CD8-positive, alpha-beta memory T cell (primary cell): Measurements from ENCODE around the gene PCNT. TPM values are rescaled to one million over a fixed set of nuclear protein-coding genes. Genes with fewer than 3 reads are reported as not detected.
"Not testable (repeated sequence)": the region's sequence is repeated elsewhere in the genome, so short reads cannot be mapped to it uniquely, and the experiment has no call there.

Source experiments
- CTCF ChIA-PET: fragments of 350-600 bp; sonication (Branson Sonifier 250); formaldehyde crosslinking; loops from one replicate; lab custom pipeline; 2021; ENCODE audit warnings: antibody characterized with exemption; lab: Charles Lee
- POLR2A ChIA-PET: fragments of 350-600 bp; sonication (Branson Sonifier 250); formaldehyde crosslinking; loops from one replicate; lab custom pipeline; 2021; ENCODE audit warnings: antibody characterized with exemption; lab: Charles Lee
- DNase-seq, 5 donors: peaks; one replicate each; pipeline versions ENCODE4 v3.0.0 to v3.0.0-alpha.2; 2020 to 2022; ENCODE audit warnings: mixed read lengths in 1 of 5
- H3K27ac ChIP-seq: one replicate; pipeline ENCODE4 v1.7.0; 2013; ENCODE audit warnings: low read depth, mild to moderate bottlenecking, low read length, moderate library complexity
- H3K27me3 ChIP-seq: 2 replicates; pipeline ENCODE4 v1.7.0; 2013; ENCODE audit warnings: low read length, mild to moderate bottlenecking; ENCODE audit not compliant: insufficient read depth, poor library complexity, severe bottlenecking
- H3K36me3 ChIP-seq: 2 replicates; pipeline ENCODE4 v1.7.0; 2013; ENCODE audit warnings: mild to moderate bottlenecking, low read length, moderate library complexity; ENCODE audit not compliant: insufficient read depth
- H3K4me1 ChIP-seq: 2 replicates; pipeline ENCODE4 v1.7.0; 2013; ENCODE audit warnings: mild to moderate bottlenecking, low read length, moderate library complexity; ENCODE audit not compliant: insufficient read depth
- H3K4me3 ChIP-seq: 2 replicates; pipeline ENCODE4 v1.7.0; 2013; ENCODE audit warnings: mild to moderate bottlenecking, low read length
- H3K9me3 ChIP-seq: 2 replicates; pipeline ENCODE4 v1.7.0; 2013; ENCODE audit warnings: mild to moderate bottlenecking, low read length
- H3K27ac Mint-ChIP-seq, 8 donors: one replicate each; pipeline ENCODE4 v1.8.0; 2020 to 2021; ENCODE audit warnings: mixed read lengths in 8 of 8, mild to moderate bottlenecking in 6 of 8, inconsistent platforms in 3 of 8, moderate library complexity in 3 of 8
- H3K27me3 Mint-ChIP-seq, 2 donors: one replicate each; pipeline ENCODE4 v1.8.0; 2020 to 2021; ENCODE audit warnings: mixed read lengths in 2 of 2, mild to moderate bottlenecking in 1 of 2, moderate library complexity in 1 of 2
- H3K36me3 Mint-ChIP-seq, 3 donors: one replicate each; pipeline ENCODE4 v1.8.0; 2020 to 2021; ENCODE audit warnings: mixed read lengths in 3 of 3, inconsistent platforms in 1 of 3, mild to moderate bottlenecking in 1 of 3
- H3K4me1 Mint-ChIP-seq, 3 donors: one replicate each; pipeline ENCODE4 v1.8.0; 2020 to 2021; ENCODE audit warnings: mixed read lengths in 3 of 3, inconsistent platforms in 1 of 3, mild to moderate bottlenecking in 1 of 3
- H3K4me3 Mint-ChIP-seq, 7 donors: one replicate each; pipeline ENCODE4 v1.8.0; 2020 to 2021; ENCODE audit warnings: mixed read lengths in 7 of 7, mild to moderate bottlenecking in 6 of 7, moderate library complexity in 4 of 7, inconsistent platforms in 2 of 7
- H3K9me3 Mint-ChIP-seq, 5 donors: one replicate each; pipeline ENCODE4 v1.8.0; 2020 to 2022; ENCODE audit warnings: mixed read lengths in 5 of 5, mild to moderate bottlenecking in 3 of 5, moderate library complexity in 2 of 5, inconsistent platforms in 1 of 5
- polyA plus RNA-seq: library from polyadenylated mRNA; unstranded; fragments of 300-500 nt; fragmentation: Illumina TruSeq; gene quantifications from one replicate; pipeline ENCODE4 v1.2.3, GENCODE V29; 2021
- total RNA-seq, 2 experiments: library from RNA; stranded (reverse); gene quantifications; one replicate each; pipeline ENCODE4 v1.2.3, GENCODE V29; 2021

Gene PCNT
- total and polyA plus RNA-seq, 3 experiments from 2014 or later: 27.1 to 60.1 (median 54.8) TPM

GRCh38 chr21:46429754-46430681 lies 106.1 kb downstream of the PCNT start:
- H3K36me3 ChIP-seq: peaks cover 8% of the 10 kb centered on the region
- H3K4me1 Mint-ChIP-seq: peaks cover 17 to 38% (median 23%) of the 10 kb centered on the region in 3 donors
- no peak for DNase-seq
- H3K27me3 Mint-ChIP-seq: peaks cover 0 to 4% of the 10 kb centered on the region in 2 donors
- POLR2A ChIA-PET: no interaction called here
- CTCF ChIA-PET: no interaction called here
- H3K4me3 ChIP-seq: no peak overlapping the region
- H3K9me3 ChIP-seq: no peaks in the 10 kb centered on the region
- peaks cover 15% of the 10 kb centered on the region for H3K4me1 ChIP-seq
- peaks cover 0 to 2% (median 0%) of the 10 kb centered on the region in 5 donors for H3K9me3 Mint-ChIP-seq
- peak overlapping the region in 6 of 7 donors; percentile 1 to 39 (median 16) for H3K4me3 Mint-ChIP-seq
- peaks cover 0 to 65% (median 11%) of the 10 kb centered on the region in 3 donors for H3K36me3 Mint-ChIP-seq
- no peaks in the 10 kb centered on the region for H3K27me3 ChIP-seq
- H3K27ac ChIP-seq: no peak overlapping the region
- H3K27ac Mint-ChIP-seq: peak overlapping the region in 6 of 8 donors; percentile 40 to 95 (median 65)

GRCh38 chr21:46431448-46431847 lies 107.5 kb downstream of the PCNT start:
- Mint-ChIP-seq H3K27ac (peak overlapping the region in 6 of 8 donors; percentile 43 to 88 (median 76)), H3K9me3 (no peaks in the 10 kb centered on the region), H3K36me3 (peaks cover 0 to 73% (median 13%) of the 10 kb centered on the region in 3 donors), H3K27me3 (peaks cover 0 to 3% of the 10 kb centered on the region in 2 donors), H3K4me3 (peak overlapping the region in 5 of 7 donors; percentile 5 to 82 (median 54)), H3K4me1 (peaks cover 11 to 25% (median 14%) of the 10 kb centered on the region in 3 donors)
- DNase-seq: no peak
- H3K4me3 ChIP-seq: no peak overlapping the region
- H3K36me3 ChIP-seq: peaks cover 8% of the 10 kb centered on the region
- H3K4me1 ChIP-seq: peaks cover under 1% of the 10 kb centered on the region
- H3K27ac ChIP-seq: no peak overlapping the region
- POLR2A ChIA-PET: interaction anchor here (0.7 to 1.4 kb wide), 2 partner anchors 8 to 108 kb away, joined by 3 to 4 read pairs; partner anchors contain the start of gene C21orf58
- no peaks in the 10 kb centered on the region for H3K9me3 ChIP-seq
- no peaks in the 10 kb centered on the region for H3K27me3 ChIP-seq
- CTCF ChIA-PET: interaction anchor here (0.6 to 1.7 kb wide), 3 partner anchors 121 to 289 kb away, joined by 3 to 4 read pairs (median 4); no protein-coding TSS in a partner anchor

- Mint-ChIP-seq H3K27me3 (peaks cover 0 to 3% of the 10 kb centered on the region in 2 donors), H3K36me3 (peaks cover 0 to 78% (median 13%) of the 10 kb centered on the region in 3 donors), H3K4me3 (peak overlapping the region in 6 of 7 donors; percentile 1 to 82 (median 54)), H3K27ac (peak overlapping the region; percentile 39 to 91 (median 76)), H3K4me1 (peaks cover 11 to 25% (median 18%) of the 10 kb centered on the region in 3 donors), H3K9me3 (no peaks in the 10 kb centered on the region)
- POLR2A ChIA-PET: interaction anchor here (0.7 to 1.4 kb wide), 2 partner anchors 8 to 109 kb away, joined by 3 to 4 read pairs; partner anchors contain the start of gene C21orf58
- Histone ChIP-seq H3K4me3 (no peak overlapping the region), H3K36me3 (peaks cover 8% of the 10 kb centered on the region), H3K27me3 (no peaks in the 10 kb centered on the region), H3K27ac (no peak overlapping the region), H3K4me1 (no peaks in the 10 kb centered on the region), H3K9me3 (no peaks in the 10 kb centered on the region)
- DNase-seq: peak in 4 of 5 donors; percentile 10 to 62 (median 48)
- CTCF ChIA-PET: interaction anchor here (0.6 to 1.7 kb wide), 5 partner anchors 106 to 289 kb away, joined by 3 to 4 read pairs (median 3); a partner anchor contains a TSS
Observed at GRCh38 chr21:46431884-46432488, 108.0 kb downstream of the PCNT start.

- peaks cover 0 to 82% (median 14%) of the 10 kb centered on the region in 3 donors for H3K36me3 Mint-ChIP-seq
- H3K9me3 ChIP-seq, H3K27me3 ChIP-seq, H3K9me3 Mint-ChIP-seq, POLR2A ChIA-PET, H3K4me3 Mint-ChIP-seq, H3K27me3 Mint-ChIP-seq, H3K4me1 ChIP-seq, H3K36me3 ChIP-seq, DNase-seq, H3K4me3 ChIP-seq, H3K27ac ChIP-seq: not testable (repeated sequence)
- H3K4me1 Mint-ChIP-seq: peaks cover 18 to 28% (median 20%) of the 10 kb centered on the region in 3 donors
- peak overlapping the region in 4 of 8 donors; percentile 46 to 85 (median 60) for H3K27ac Mint-ChIP-seq
- CTCF ChIA-PET: interaction anchor here (2.0 kb wide), 1 partner anchor 8 kb away, joined by 10 read pairs; no protein-coding TSS in a partner anchor
Observed at GRCh38 chr21:46433116-46433515, 109.2 kb downstream of the PCNT start.

GRCh38 chr21:46434322-46434958 lies 110.5 kb downstream of the PCNT start:
- Mint-ChIP-seq H3K4me3 (peak overlapping the region in 2 of 7 donors; percentile 8 to 54), H3K27me3 (peaks cover 0 to 3% of the 10 kb centered on the region in 2 donors), H3K36me3 (peaks cover 0 to 79% (median 14%) of the 10 kb centered on the region in 3 donors), H3K9me3 (no peaks in the 10 kb centered on the region), H3K27ac (peak overlapping the region in 5 of 8 donors; percentile 21 to 83 (median 43)), H3K4me1 (peaks cover 18 to 28% (median 20%) of the 10 kb centered on the region in 3 donors)
- CTCF ChIA-PET: interaction anchor here (2.0 kb wide), 1 partner anchor 10 kb away, joined by 10 read pairs; no protein-coding TSS in a partner anchor
- POLR2A ChIA-PET: no interaction called here
- Histone ChIP-seq H3K27me3 (no peaks in the 10 kb centered on the region), H3K36me3 (peaks cover 8% of the 10 kb centered on the region), H3K4me1 (no peaks in the 10 kb centered on the region), H3K9me3 (no peaks in the 10 kb centered on the region), H3K4me3 (no peak overlapping the region), H3K27ac (no peak overlapping the region)
- DNase-seq: no peak

- POLR2A ChIA-PET: no interaction called here
- H3K4me1 Mint-ChIP-seq: peaks cover 17 to 23% (median 20%) of the 10 kb centered on the region in 3 donors
Observed at GRCh38 chr21:46435786-46436227, 111.9 kb downstream of the PCNT start.

GRCh38 chr21:46436621-46437020 lies 112.7 kb downstream of the PCNT start:
- Mint-ChIP-seq H3K36me3 (peaks cover 0 to 79% (median 20%) of the 10 kb centered on the region in 3 donors), H3K27me3 (peaks cover 0 to 3% of the 10 kb centered on the region in 2 donors), H3K4me1 (peaks cover 16 to 23% (median 19%) of the 10 kb centered on the region in 3 donors), H3K9me3 (no peaks in the 10 kb centered on the region), H3K4me3 (peak overlapping the region in 1 of 7 donors; percentile 15), H3K27ac (peak overlapping the region in 7 of 8 donors; percentile 29 to 72 (median 50))
- Histone ChIP-seq H3K27me3 (no peaks in the 10 kb centered on the region), H3K4me1 (no peaks in the 10 kb centered on the region), H3K27ac (no peak overlapping the region), H3K4me3 (no peak overlapping the region), H3K36me3 (peaks cover 23% of the 10 kb centered on the region), H3K9me3 (no peaks in the 10 kb centered on the region)
- ChIA-PET POLR2A (no interaction called here), CTCF (interaction anchor here (1.2 kb wide), 1 partner anchor 12 kb away, joined by 4 read pairs; no protein-coding TSS in a partner anchor)
- no peak for DNase-seq

More at GRCh38 chr21:46435786-46436227, 111.9 kb downstream of the PCNT start:
- Histone ChIP-seq H3K9me3 (no peaks in the 10 kb centered on the region), H3K36me3 (peaks cover 15% of the 10 kb centered on the region), H3K27me3 (no peaks in the 10 kb centered on the region), H3K4me1 (no peaks in the 10 kb centered on the region), H3K4me3 (no peak overlapping the region), H3K27ac (no peak overlapping the region)
- no peak for DNase-seq
- H3K36me3 Mint-ChIP-seq: peaks cover 0 to 79% (median 17%) of the 10 kb centered on the region in 3 donors
- CTCF ChIA-PET: no interaction called here
- peaks cover 0 to 3% of the 10 kb centered on the region in 2 donors for H3K27me3 Mint-ChIP-seq
- no peaks in the 10 kb centered on the region for H3K9me3 Mint-ChIP-seq
- H3K4me3 Mint-ChIP-seq: peak overlapping the region in 2 of 7 donors; percentile 5 to 48
- peak overlapping the region in 6 of 8 donors; percentile 15 to 76 (median 60) for H3K27ac Mint-ChIP-seq
